ENCODE measurements around the gene CDK2.
"Not testable (repeated sequence)": the region's sequence is repeated elsewhere in the genome, so short reads cannot be mapped to it uniquely, and the experiment has no call there.

The CDK2 gene

DNA sequence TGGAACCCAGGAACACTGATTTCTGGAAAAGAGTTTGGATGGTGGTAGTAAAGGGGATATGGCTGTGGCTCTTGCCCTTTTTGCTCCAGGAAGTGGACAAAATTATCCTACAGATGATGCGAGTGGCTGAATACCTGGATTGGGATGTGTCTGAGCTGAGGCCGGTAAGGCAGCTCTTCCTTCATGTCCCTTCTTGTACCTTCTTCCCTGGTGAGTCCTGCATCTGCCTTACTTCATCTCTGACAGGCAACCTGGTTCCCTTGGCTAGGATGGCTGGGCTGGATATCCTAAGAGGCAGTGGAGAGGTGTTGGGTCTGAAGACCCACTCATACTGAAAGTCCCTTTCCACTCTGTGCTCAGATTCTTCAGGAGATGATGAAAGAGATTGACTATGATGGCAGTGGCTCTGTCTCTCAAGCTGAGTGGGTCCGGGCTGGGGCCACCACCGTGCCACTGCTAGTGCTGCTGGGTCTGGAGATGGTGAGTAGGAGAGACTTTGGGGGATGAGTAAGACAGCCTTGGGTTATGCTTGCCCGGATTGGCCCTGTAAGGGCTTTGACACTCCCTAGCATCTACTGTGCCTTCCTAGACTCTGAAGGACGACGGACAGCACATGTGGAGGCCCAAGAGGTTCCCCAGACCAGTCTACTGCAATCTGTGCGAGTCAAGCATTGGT is 27.7 kb upstream of the CDK2 start:
- no peak for DNase-seq

DNA sequence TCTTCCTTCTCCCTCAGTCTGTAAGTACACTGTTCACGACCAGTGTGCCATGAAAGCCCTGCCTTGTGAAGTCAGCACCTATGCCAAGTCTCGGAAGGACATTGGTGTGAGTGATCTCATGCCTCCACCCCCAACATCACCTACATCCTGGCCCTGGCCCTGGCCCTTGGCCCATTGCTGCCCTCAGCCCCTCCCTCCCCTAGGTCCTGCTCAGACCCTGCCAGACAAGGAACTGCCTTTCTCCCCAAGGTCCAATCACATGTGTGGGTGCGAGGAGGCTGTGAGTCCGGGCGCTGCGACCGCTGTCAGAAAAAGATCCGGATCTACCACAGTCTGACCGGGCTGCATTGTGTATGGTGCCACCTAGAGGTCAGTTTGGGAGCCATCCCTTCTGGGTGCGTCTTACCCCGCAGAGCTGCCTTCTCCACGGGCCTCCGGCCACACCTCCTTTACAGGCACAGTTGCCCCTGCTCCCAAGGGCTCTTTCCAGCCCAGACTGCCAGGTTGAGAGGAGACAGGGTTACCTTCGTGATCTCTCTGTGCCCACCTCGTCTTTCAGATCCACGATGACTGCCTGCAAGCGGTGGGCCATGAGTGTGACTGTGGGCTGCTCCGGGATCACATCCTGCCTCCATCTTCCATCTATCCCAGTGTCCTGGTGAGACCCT is 26.4 kb upstream of the CDK2 start:
- DNase-seq, result peak; percentile 73

- no peak for DNase-seq
Measured at GRCh38 chr12:55942055-55942454, 24.6 kb upstream of the CDK2 start.

DNA sequence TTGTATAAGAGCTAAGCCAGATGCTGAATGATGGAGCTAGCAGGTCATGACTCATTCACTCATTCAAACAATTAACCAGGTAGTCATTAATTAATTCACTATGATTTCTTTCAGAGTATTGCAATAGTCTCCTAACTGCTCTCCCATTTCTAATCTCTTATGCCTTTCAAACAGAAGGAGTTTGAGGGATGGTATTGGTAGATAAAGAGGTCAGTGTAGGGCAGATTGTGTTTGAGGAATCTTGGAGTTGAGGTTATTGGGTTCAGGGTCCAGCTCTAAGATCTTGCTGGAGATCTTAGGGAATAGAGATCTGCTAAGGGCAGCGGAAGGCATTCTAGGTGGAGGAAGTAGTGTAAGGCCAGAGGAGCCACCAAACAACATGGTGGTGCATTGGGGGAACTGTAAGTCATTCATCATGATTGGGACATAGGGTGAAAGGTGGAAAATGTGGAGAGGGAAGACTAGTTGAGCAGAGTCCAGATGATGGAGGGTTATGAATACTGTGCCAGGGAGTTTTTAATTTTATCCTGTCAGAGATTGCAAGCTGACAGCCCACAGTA is 24.0 kb upstream of the CDK2 start:
- no peak for DNase-seq

GRCh38 chr12:55946553-55946952 is 20.1 kb upstream of the CDK2 start:
- DNase-seq, result no peak

DNA sequence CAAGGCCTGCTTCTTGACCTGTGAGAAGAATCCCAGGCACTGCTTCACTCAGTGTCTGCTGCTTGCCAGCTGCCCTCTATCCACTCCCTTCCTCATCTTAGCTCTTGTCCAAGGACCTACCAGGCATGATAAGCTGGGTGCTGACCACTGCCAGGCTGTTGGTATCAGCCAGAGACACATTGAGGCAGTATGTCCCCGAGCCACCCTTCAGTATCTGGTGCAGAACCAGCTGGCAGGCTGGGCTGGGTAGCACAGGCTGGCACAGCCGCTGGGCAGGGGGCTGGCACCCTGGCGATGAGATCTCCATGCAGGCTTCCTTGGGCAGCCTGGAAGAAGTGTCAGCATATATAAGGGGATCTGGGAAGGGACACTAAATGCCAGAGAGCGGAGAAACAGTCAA is 11.3 kb upstream of the CDK2 start:
- no peak for DNase-seq

DNA sequence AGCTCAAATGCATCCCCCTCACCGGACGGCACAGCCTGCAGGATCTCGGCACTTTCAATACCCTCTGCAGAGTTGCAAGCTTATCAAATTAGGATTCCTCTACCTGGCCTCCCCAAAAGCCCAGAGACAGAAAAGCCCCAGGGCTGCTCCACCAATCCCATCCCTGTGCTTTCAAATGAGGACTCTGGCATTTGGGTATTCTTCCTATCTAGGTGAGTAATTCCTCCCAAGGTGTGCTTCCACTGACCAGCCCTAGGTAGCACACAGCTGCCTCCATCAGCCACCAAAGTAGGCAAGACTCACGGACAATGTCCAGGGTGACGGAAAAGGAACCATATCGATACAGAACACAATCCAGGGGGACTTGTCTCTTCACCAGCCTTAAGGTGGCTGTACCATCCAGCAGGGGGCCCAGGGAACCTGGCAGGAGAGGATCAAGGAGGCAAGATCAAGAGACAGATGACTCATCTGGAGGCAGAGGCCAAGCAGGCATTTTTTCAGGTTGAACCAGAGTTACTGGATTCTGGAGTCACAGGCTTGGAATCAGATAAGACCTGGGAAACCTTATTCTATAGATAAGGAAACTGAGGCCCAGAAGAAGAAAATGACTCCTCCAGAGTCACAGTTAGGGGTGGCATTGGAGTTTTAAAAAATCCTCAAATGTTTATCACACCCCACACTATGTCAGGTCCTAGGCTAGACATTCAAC is 10.7 kb upstream of the CDK2 start:
- DNase-seq, result peak; percentile 19

DNA sequence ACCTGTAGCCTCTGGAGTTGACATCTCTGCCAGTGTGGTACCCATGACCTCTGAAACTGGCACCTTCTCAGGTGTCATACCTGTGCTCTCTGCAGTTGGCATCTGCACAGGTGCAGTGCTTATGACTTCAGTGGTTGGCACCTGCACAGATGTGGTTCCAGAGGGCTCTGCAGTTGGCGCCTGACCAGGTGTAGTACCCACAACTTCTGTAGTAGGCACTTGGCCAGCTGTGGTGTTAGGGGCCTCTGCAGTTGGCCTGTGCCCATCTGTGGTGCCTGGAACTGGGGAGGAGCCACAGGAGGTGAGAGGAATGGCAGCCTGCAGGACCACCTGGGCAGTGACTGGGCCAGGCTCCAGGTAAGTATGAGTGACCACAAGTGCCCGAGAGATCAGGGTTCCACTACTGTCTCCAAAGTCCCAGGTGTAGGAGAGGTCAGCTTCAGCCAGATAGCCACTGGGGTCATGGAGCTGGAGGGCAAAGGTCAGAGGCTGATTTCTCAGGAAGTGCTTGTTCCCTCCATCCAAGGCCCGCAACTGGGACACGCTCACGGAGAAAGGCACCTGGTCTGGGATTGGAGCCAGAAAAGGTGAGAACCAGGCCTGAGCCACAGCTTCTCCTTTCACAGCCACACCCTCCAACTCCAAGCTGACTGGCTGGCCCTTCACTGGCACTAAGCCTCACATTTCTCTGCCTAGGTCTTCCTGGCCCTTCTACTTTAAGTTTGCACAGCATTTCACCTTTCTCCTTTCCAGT is 9.3 kb upstream of the CDK2 start:
- DNase-seq, result no peak

DNA sequence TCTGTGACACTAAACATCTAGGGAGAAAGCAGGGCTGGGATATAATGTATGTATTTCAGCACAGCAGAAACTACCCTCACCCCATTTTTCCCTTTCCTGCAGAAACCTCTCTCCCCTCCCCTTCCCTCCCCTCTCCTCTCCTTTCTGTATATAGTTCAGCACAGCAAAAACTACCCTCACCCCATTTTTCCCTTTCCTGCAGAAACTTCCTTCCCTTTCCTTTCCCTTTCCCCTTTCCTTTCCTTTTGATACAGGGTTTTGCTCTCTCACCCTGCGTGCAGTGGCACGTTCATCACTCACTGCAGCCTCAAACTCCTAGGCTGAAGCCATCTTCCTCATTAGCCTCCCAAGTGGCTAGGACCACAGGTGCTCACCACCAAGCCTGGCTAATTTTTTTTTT is 2.9 kb upstream of the CDK2 start:
- DNase-seq, result no peak

DNA sequence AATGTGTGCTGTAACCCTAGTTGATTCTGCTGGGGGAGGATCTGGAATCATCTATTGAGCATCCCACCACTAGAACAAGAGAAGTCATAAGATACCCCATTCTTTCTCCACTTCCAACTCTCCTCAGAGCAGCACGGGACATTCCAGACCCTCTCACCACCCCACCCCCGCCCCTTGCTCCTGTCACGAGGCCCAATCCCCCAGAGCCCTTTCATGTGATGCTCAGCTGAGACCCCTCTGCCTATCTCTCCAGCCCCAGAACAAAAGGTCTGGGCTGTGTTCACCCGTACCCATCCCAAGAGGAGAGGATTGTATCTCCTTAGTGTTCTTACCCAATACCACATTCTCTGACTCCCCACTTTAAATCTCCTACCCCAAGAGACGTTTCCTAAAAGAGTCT is 1.4 kb upstream of the CDK2 start:
- no peak for DNase-seq

- no peak for DNase-seq
Measured at GRCh38 chr12:55965941-55966407, 656 bp upstream of the CDK2 start, which contains the start of gene PMEL. Gene PMEL (minus strand): TSS chr12:55966042. CDS start chr12:55966011, 31 bp downstream.

DNA sequence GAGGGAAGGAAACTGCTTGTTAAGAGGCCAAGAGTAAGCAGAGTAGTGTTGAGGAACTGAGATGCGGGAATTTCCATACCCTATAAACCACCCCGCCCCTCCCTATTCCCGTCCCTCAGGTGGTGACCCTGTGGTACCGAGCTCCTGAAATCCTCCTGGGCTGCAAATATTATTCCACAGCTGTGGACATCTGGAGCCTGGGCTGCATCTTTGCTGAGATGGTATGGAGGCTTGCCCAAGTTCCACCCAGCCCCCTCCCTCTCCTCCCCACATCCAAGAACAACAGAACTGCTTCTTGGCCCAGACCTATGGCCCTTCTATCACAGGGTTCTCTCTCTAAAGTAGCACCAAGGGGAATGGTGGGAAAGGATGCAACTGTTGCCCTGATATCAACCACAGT is 2.7 kb downstream of the CDK2 start:
- DNase-seq, result no peak

GRCh38 chr12:55970775-55971174 is 4.1 kb downstream of the CDK2 start:
- DNase-seq, result no peak

GRCh38 chr12:55972042-55972441 is 5.4 kb downstream of the CDK2 start:
- no peak for DNase-seq

- DNase-seq, result no peak
Measured at GRCh38 chr12:55972456-55972855, 5.8 kb downstream of the CDK2 start.

DNA sequence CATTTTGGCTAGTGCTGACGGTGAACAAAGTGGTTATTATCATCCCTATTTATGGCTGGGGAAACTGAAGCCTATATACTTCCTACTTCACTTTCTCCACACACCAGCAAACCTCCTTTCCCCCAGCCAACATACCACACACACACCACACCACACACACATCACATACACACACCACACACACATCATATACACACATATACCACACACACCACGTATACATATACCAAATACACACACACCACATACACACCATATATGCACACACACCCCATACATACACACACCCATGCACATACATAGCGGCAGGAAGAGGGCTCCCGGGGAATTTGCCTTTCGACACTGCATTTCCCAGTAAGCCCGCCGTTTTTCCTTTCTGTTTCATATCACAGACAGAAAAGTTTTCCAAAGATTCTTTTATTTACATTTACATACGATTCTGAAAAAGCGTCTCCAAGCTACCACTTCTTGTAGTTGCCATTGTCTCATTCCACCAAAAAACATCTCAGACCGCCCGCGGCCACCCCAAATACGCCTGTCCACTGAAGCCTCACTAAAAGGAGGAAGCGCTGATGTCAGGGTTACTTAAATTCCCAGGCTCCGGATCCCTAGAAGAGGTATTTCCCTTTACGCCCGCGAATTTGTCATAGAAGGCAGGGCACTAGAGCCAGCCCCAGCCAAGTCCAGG is 6.4 kb downstream of the CDK2 start:
- no peak for DNase-seq

GRCh38 chr12:55973599-55974307 is 7.1 kb downstream of the CDK2 start, which contains the start of gene RAB5B:
Gene RAB5B (plus strand): TSS chr12:55974078. CDS start chr12:55986961, 12,883 bp downstream.
- DNase-seq, result peak; percentile 97

GRCh38 chr12:55974308-55974730 is 7.7 kb downstream of the CDK2 start:
- DNase-seq, result peak; percentile 38

GRCh38 chr12:55978393-55978792 is 11.8 kb downstream of the CDK2 start:
- DNase-seq, result no peak

- no peak for DNase-seq
Measured at GRCh38 chr12:55979069-55979468, 12.4 kb downstream of the CDK2 start.

GRCh38 chr12:55981882-55982281 is 15.3 kb downstream of the CDK2 start:
- not testable (repeated sequence) for DNase-seq
